Measurements from ENCODE around the gene OR2W3.
A peak's percentile ranks its signal among the peaks of the same experiment; 100 is the strongest.

Gene OR2W3

GRCh38 chr1:247919952-247920351 lies 24.6 kb downstream of the OR2W3 start, which contains the start of gene OR2T8:
Gene OR2T8, plus strand, starts transcription at chr1:247920252. Its CDS starts 766 bp downstream, at chr1:247921018.
- no peak for DNase-seq (ENCODE audit: low read depth in 2 of 2)

GRCh38 chr1:247923941-247924340 lies 28.6 kb downstream of the OR2W3 start:
- no peak for DNase-seq (ENCODE audit: low read depth in 2 of 2)

GRCh38 chr1:247924868-247925267 lies 29.5 kb downstream of the OR2W3 start, which contains the start of gene OR2AJ1:
Gene OR2AJ1, plus strand, starts transcription at chr1:247924889. Its CDS starts 8,880 bp downstream, at chr1:247933769.
- DNase-seq (ENCODE audit: low read depth in 2 of 2): no peak

- DNase-seq (ENCODE audit: low read depth in 2 of 2): no peak
Measured at GRCh38 chr1:247933989-247934388, 38.6 kb downstream of the OR2W3 start.

- no peak for DNase-seq (ENCODE audit: low read depth in 2 of 2)
Measured at GRCh38 chr1:247935781-247936180, 40.4 kb downstream of the OR2W3 start.

- DNase-seq (ENCODE audit: low read depth in 2 of 2): no peak
Measured at GRCh38 chr1:247936415-247936814, 41.0 kb downstream of the OR2W3 start.

- peak; percentile 91 to 93 for DNase-seq (ENCODE audit: low read depth in 2 of 2)
Measured at GRCh38 chr1:247936965-247937734, 41.8 kb downstream of the OR2W3 start.

- DNase-seq (ENCODE audit: low read depth in 2 of 2): no peak
Measured at GRCh38 chr1:247942624-247943023, 47.2 kb downstream of the OR2W3 start.
